GM12878 (cell line): ENCODE results near the gene EMID1. TPM values are rescaled to one million over a fixed set of nuclear protein-coding genes. Genes with fewer than 3 reads are reported as not detected.

Experiments
- ATAC-seq: fragments of 200-7000 bp; cut with Tn5 transposase; 3 replicates; pipeline ENCODE4 v1.9.1; 2020; ENCODE audit warnings: mild to moderate bottlenecking, moderate library complexity
- BruUV-seq: library from RNA; stranded (reverse); fragments of 400-500 nt; replicated peaks from 2 replicates; lab custom pipeline; 2021; lab: Mats Ljungman, UMichigan
- CTCF ChIA-PET: fragments of 300-600 bp; sonication (Branson Sonifier 250); formaldehyde crosslinking; extraction: SDS; loops from one replicate; lab custom pipeline; 2021; ENCODE audit warnings: inconsistent platforms; lab: Yijun Ruan, JAX
- POLR2A ChIA-PET: fragments of 350-600 bp; formaldehyde crosslinking; extraction: SDS; loops from one replicate; lab custom pipeline; 2021; ENCODE audit warnings: inconsistent platforms; lab: Charles Lee
- RAD21 ChIA-PET: fragments of 300-600 bp; sonication (Branson Sonifier 250); formaldehyde crosslinking; loops from one replicate; lab custom pipeline; 2023; ENCODE audit warnings: antibody characterized with exemption; ENCODE audit not compliant: unreplicated experiment; lab: Charles Lee
- SMC1A ChIA-PET: fragments of 300-600 bp; sonication (Branson Sonifier 250); formaldehyde crosslinking; loops from one replicate; lab custom pipeline; 2023; ENCODE audit not compliant: unreplicated experiment, uncharacterized antibody; lab: Charles Lee
- DNase-seq: peaks from one replicate; pipeline ENCODE4 v3.0.0-alpha.2; 2011; ENCODE audit warnings: low read depth, low spot score
- FAIRE-seq: peaks from 3 replicates; lab custom pipeline; 2011; peaks lifted over from hg19 to GRCh38; lab: Jason Lieb, UNC
- H2AFZ ChIP-seq: 2 replicates; pipeline ENCODE4 v1.6.0; 2011; ENCODE audit warnings: low read depth, low read length, control low read depth; ENCODE audit not compliant: control insufficient read depth
- H3K27ac ChIP-seq: 2 replicates; pipeline ENCODE4 v1.5.1; 2011; ENCODE audit warnings: control low read depth; ENCODE audit not compliant: control insufficient read depth, insufficient read depth
- H3K27me3 ChIP-seq, 2 experiments: replicated peaks in 1 of 2; 2 replicates each; pipeline versions ENCODE4 v1.6.0 to v1.6.1; 2011; ENCODE audit warnings: low read length in 1 of 2; ENCODE audit not compliant: control insufficient read depth in 2 of 2, insufficient read depth in 2 of 2
- H3K36me3 ChIP-seq, 2 experiments: 2 replicates each; pipeline ENCODE4 v1.5.1; 2011; ENCODE audit warnings: low read length in 1 of 2; ENCODE audit not compliant: control insufficient read depth in 2 of 2, insufficient read depth in 2 of 2
- H3K4me1 ChIP-seq: 2 replicates; pipeline ENCODE4 v1.6.1; 2011; ENCODE audit warnings: mild to moderate bottlenecking, low read length, moderate library complexity, mixed read lengths; ENCODE audit not compliant: control insufficient read depth, insufficient read depth
- H3K4me2 ChIP-seq: 2 replicates; pipeline ENCODE4 v1.6.0; 2011; ENCODE audit warnings: control low read depth; ENCODE audit not compliant: control insufficient read depth, insufficient read depth
- H3K4me3 ChIP-seq: fragments of 200-600 bp; sonication (generic); 2 replicates; pipeline ENCODE4 v1.5.1; 2016
- H3K79me2 ChIP-seq: 2 replicates; pipeline ENCODE4 v1.6.0; 2011; ENCODE audit warnings: low read length; ENCODE audit not compliant: control insufficient read depth, insufficient read depth
- H3K9ac ChIP-seq: 2 replicates; pipeline ENCODE4 v1.8.0; 2011; ENCODE audit warnings: low read length, control low read depth, mixed read lengths; ENCODE audit not compliant: control insufficient read depth, insufficient read depth
- H3K9me3 ChIP-seq: replicated peaks from 3 replicates; pipeline ENCODE4 v1.5.1; 2011; ENCODE audit warnings: mild to moderate bottlenecking, low read length; ENCODE audit not compliant: control insufficient read depth, insufficient read depth
- H4K20me1 ChIP-seq: 2 replicates; pipeline ENCODE4 v1.6.0; 2011; ENCODE audit not compliant: control insufficient read depth, insufficient read depth
- CBX3 ChIP-seq: fragments of 200-600 bp; sonication (generic); IDR thresholded peaks from 2 replicates; pipeline ENCODE4 v1.6.1; 2016; ENCODE audit warnings: low read depth, borderline replicate concordance
- CREM ChIP-seq: IDR thresholded peaks from 2 replicates; pipeline ENCODE4 v1.6.1; 2014; ENCODE audit warnings: antibody characterized with exemption, low read depth
- DPF2 ChIP-seq: fragments of 450-650 bp; IDR thresholded peaks from 2 replicates; pipeline ENCODE4 v1.6.1; 2017; ENCODE audit warnings: mild to moderate bottlenecking
- ESRRA ChIP-seq: IDR thresholded peaks from 2 replicates; pipeline ENCODE4 v1.6.1; 2012; ENCODE audit warnings: mild to moderate bottlenecking, low read length, improper control_type of control experiment
- IRF3 ChIP-seq: fragments of 450-650 bp; IDR thresholded peaks from 2 replicates; pipeline ENCODE4 v1.6.1; 2014; ENCODE audit warnings: mild to moderate bottlenecking
- IRF5 ChIP-seq: fragments of 450-650 bp; IDR thresholded peaks from 2 replicates; pipeline ENCODE4 v1.6.1; 2017; ENCODE audit warnings: borderline replicate concordance
- MEF2B ChIP-seq: fragments of 450-650 bp; IDR thresholded peaks from 2 replicates; pipeline ENCODE4 v1.6.1; 2018; ENCODE audit warnings: mild to moderate bottlenecking, moderate library complexity; ENCODE audit not compliant: partially characterized antibody, poor library complexity, severe bottlenecking
- NBN ChIP-seq: fragments of 450-650 bp; IDR thresholded peaks from 2 replicates; pipeline ENCODE4 v1.6.1; 2016
- NFYA ChIP-seq: IDR thresholded peaks from 2 replicates; pipeline ENCODE4 v1.6.1; 2011; ENCODE audit warnings: low read depth, mild to moderate bottlenecking, low read length, improper control_type of control experiment, borderline replicate concordance
- NKRF ChIP-seq: fragments of 450-650 bp; conservative IDR thresholded peaks from 2 replicates; pipeline ENCODE4 v1.6.1; 2017; ENCODE audit warnings: mild to moderate bottlenecking, moderate library complexity
- PML ChIP-seq: IDR thresholded peaks from 2 replicates; pipeline ENCODE4 v1.6.1; 2012; ENCODE audit warnings: low read length, inconsistent platforms
- SMC3 ChIP-seq: IDR thresholded peaks from 2 replicates; pipeline ENCODE4 v1.6.1; 2011; ENCODE audit warnings: low read length, improper control_type of control experiment, borderline replicate concordance
- YBX1 ChIP-seq: fragments of 450-650 bp; IDR thresholded peaks from 2 replicates; pipeline ENCODE4 v1.6.1; 2016; ENCODE audit warnings: antibody characterized with exemption
- YY1 ChIP-seq: IDR thresholded peaks from 2 replicates; pipeline ENCODE4 v1.6.1; 2011; ENCODE audit warnings: low read depth, mild to moderate bottlenecking, low read length
- ZZZ3 ChIP-seq: IDR thresholded peaks from 2 replicates; pipeline ENCODE4 v1.6.1; 2011; ENCODE audit warnings: low read depth; ENCODE audit not compliant: control insufficient read depth, insufficient read length
- WGBS: methylation state at CpG from one replicate; pipeline ENCODE4 v1.1.6; 2016; ENCODE audit warnings: low lambda C conversion rate; ENCODE audit not compliant: insufficient replicate concordance, insufficient coverage; ENCODE audit errors: missing lambda C conversion rate; 5-methylcytosine and 5-hydroxymethylcytosine counted together
- in situ Hi-C: fragments of 300-500 bp; cut with MboI; formaldehyde crosslinking; loops from 9 replicates; pipeline ENCODE4 v1.14.3; 2018; ENCODE audit warnings: mixed read lengths
- intact Hi-C: fragments of 100-400 bp; cut with micrococcal nuclease; formaldehyde crosslinking; loops from one replicate; pipeline ENCODE4 v1.14.2; 2022; ENCODE audit not compliant: unreplicated experiment
- polyA plus RNA-seq, 11 experiments: library from polyadenylated mRNA; depleted of rRNA in 4 of 11; unstranded in 6 of 11; stranded (reverse) in 5 of 11; fragments of >200 nt; fragmentation: Nextera tagmentation in 4 of 11; fragmentation: Illumina TruSeq in 1 of 11; extraction: Ambion mirVana in 4 of 11; extraction: Trizol in 1 of 11; gene quantifications; 1 replicate in 1 of 11; 2 replicates in 10 of 11; pipeline versions ENCODE4 v1.2.1 to v1.2.3, GENCODE V29; 2011 to 2016; ENCODE audit warnings: inconsistent platforms in 2 of 11, missing spikeins in 2 of 11, low read depth in 1 of 11
- total RNA-seq, 4 experiments: library from RNA; depleted of rRNA in 3 of 4; stranded (reverse); fragments of >200 nt in 3 of 4; fragmentation: Illumina TruSeq in 1 of 4; extraction: Trizol in 1 of 4; gene quantifications; 2 replicates each; pipeline versions ENCODE4 v1.2.1 to v1.2.3, GENCODE V29; 2013 to 2021
- TF ChIP-seq, protein P1 (sequence below): fragments of 450-650 bp; IDR thresholded peaks from 2 replicates; pipeline ENCODE4 v1.6.1; 2018; ENCODE audit warnings: mild to moderate bottlenecking, low read depth, moderate library complexity; ENCODE audit not compliant: partially characterized antibody

EMID1 gene
- total and polyA plus RNA-seq, 10 of the 15 experiments (the other 5 are each of a cell fraction or from before 2014, with no cell fraction given): 1.2 to 60.3 (median 12.0) TPM

DNA sequence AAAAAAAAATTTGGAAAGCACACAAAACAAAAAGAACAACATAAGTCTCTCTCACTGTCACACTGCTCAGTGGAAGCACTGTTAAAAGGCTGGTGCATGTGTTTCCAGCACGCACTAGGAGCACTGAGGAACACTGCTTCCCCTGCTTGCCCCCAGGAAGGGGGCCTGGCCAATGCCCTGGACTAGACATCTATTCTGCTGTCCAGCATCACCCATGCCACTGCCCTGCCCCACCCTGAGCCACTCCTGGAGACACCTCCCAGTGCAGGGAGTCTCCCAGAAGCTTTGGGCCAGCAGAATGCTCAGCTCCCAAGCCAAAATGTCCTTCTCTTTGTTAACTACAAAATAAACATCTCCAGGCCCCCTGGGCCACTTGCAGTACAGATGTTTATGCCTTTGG, 49.7 kb upstream of the EMID1 start (continued):
- TF ChIP-seq NKRF (no peak), IRF3 (no peak), DPF2 (no peak), MEF2B (no peak)

DNA sequence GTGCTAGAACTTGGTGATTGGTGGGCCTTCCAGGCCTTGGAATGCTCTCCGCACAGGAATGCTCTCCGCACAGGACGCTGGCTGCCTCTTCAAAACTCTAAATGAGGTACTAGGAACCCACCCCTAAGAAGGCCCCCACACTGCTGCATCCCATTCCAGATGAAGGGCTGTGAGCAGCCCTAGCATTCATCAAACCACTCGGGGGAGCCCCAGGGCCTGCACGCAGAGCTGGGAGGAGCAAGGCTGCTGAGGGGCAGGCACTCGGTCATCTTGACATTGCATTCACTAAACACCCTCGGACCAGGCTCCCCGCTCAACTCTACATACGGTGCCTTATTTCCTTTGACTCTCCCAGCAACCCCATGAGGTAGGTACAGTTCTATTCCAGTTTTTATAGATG, 49.2 kb upstream of the EMID1 start:
- no peak overlapping the region for H3K9ac ChIP-seq
- in situ Hi-C loops: no loop called here
- no peak for TF ChIP-seq ESRRA
- TF ChIP-seq, protein P1, sequence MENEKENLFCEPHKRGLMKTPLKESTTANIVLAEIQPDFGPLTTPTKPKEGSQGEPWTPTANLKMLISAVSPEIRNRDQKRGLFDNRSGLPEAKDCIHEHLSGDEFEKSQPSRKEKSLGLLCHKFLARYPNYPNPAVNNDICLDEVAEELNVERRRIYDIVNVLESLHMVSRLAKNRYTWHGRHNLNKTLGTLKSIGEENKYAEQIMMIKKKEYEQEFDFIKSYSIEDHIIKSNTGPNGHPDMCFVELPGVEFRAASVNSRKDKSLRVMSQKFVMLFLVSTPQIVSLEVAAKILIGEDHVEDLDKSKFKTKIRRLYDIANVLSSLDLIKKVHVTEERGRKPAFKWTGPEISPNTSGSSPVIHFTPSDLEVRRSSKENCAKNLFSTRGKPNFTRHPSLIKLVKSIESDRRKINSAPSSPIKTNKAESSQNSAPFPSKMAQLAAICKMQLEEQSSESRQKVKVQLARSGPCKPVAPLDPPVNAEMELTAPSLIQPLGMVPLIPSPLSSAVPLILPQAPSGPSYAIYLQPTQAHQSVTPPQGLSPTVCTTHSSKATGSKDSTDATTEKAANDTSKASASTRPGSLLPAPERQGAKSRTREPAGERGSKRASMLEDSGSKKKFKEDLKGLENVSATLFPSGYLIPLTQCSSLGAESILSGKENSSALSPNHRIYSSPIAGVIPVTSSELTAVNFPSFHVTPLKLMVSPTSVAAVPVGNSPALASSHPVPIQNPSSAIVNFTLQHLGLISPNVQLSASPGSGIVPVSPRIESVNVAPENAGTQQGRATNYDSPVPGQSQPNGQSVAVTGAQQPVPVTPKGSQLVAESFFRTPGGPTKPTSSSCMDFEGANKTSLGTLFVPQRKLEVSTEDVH: no peak
- TF ChIP-seq SMC3: peak; percentile 53; the same call in 1 of the 2 replicates
- 0 out of 2 replicates have a peak, but pooled peaks have one; percentile 17 for TF ChIP-seq NBN
- TF ChIP-seq IRF5: no peak
- no peak for TF ChIP-seq ZZZ3
- no peak for TF ChIP-seq NFYA
- no peak for TF ChIP-seq YBX1
- no peak for TF ChIP-seq PML
- TF ChIP-seq CBX3: no peak
- 0 out of 2 replicates have a peak, but pooled peaks have one; percentile 16 for TF ChIP-seq YY1
- TF ChIP-seq CREM: no peak

More for the DNA sequence above, 49.2 kb upstream of the EMID1 start:
- no peaks in the 10 kb centered on the region for H4K20me1 ChIP-seq
- SMC1A ChIA-PET: interaction anchor here (1.0 to 2.1 kb wide), 8 partner anchors 11 to 271 kb away, joined by 3 to 13 read pairs (median 4); no protein-coding TSS in a partner anchor
- H3K4me1 ChIP-seq: peaks cover 8% of the 10 kb centered on the region
- H3K27ac ChIP-seq: no peak overlapping the region
- DNase-seq (no peak), FAIRE-seq (no peak), ATAC-seq (peak; percentile 84)
- H3K9me3 ChIP-seq: no peaks in the 10 kb centered on the region; the same call in 2 of the 3 replicates
- H3K36me3 ChIP-seq: no peaks in the 10 kb centered on the region; a peak in 1 of 4 replicates
- no peak overlapping the region for H3K4me3 ChIP-seq
- POLR2A ChIA-PET: interaction anchor here (0.5 to 1.9 kb wide), 3 partner anchors 45 to 133 kb away, joined by 3 to 6 read pairs (median 5); no protein-coding TSS in a partner anchor
- H3K27me3 ChIP-seq: no peaks in the 10 kb centered on the region; a peak in 1 of 4 replicates
- RAD21 ChIA-PET: interaction anchor here (0.9 to 1.9 kb wide), 11 partner anchors 8 to 556 kb away, joined by 3 to 16 read pairs (median 3); partner anchors contain the start of gene KREMEN1
- no peaks in the 10 kb centered on the region for H3K79me2 ChIP-seq
- H3K4me2 ChIP-seq: no peak overlapping the region
- intact Hi-C loops: loop anchor here (1.0 to 10.0 kb wide), 3 partner anchors 89 to 552 kb away; no protein-coding TSS in a partner anchor
- CTCF ChIA-PET: interaction anchor here (1.0 to 5.0 kb wide), 15 partner anchors 8 to 300 kb away, joined by 3 to 67 read pairs (median 7); no protein-coding TSS in a partner anchor
- no peak overlapping the region for H2AFZ ChIP-seq
- WGBS: 72% methylated on average over 9 of the region's 9 CpGs
- no TSS peak for BruUV-seq
